Measurements from ENCODE around the gene FAM13B.

The FAM13B gene

GRCh38 chr5:137959488-137959887 is 73.4 kb downstream of the FAM13B start:
- TF ChIP-seq FOXP2 (optimal IDR thresholded peaks at IDR 0.05; ENCODE audit: borderline replicate concordance, extremely low read depth, extremely low read length, insufficient read depth) (no peak), SIN3A (IDR thresholded peaks at IDR 0.05; ENCODE audit: borderline replicate concordance, insufficient read depth, low read length) (no peak), POLR2AphosphoS5 (IDR thresholded peaks at IDR 0.05; ENCODE audit: low read depth, low read length) (no peak), TAF1 (IDR thresholded peaks at IDR 0.05; ENCODE audit: borderline replicate concordance, insufficient read depth, low read length) (no peak)
- TF ChIP-seq, protein P1, sequence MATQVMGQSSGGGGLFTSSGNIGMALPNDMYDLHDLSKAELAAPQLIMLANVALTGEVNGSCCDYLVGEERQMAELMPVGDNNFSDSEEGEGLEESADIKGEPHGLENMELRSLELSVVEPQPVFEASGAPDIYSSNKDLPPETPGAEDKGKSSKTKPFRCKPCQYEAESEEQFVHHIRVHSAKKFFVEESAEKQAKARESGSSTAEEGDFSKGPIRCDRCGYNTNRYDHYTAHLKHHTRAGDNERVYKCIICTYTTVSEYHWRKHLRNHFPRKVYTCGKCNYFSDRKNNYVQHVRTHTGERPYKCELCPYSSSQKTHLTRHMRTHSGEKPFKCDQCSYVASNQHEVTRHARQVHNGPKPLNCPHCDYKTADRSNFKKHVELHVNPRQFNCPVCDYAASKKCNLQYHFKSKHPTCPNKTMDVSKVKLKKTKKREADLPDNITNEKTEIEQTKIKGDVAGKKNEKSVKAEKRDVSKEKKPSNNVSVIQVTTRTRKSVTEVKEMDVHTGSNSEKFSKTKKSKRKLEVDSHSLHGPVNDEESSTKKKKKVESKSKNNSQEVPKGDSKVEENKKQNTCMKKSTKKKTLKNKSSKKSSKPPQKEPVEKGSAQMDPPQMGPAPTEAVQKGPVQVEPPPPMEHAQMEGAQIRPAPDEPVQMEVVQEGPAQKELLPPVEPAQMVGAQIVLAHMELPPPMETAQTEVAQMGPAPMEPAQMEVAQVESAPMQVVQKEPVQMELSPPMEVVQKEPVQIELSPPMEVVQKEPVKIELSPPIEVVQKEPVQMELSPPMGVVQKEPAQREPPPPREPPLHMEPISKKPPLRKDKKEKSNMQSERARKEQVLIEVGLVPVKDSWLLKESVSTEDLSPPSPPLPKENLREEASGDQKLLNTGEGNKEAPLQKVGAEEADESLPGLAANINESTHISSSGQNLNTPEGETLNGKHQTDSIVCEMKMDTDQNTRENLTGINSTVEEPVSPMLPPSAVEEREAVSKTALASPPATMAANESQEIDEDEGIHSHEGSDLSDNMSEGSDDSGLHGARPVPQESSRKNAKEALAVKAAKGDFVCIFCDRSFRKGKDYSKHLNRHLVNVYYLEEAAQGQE (IDR thresholded peaks at IDR 0.05; ENCODE audit: insufficient read depth in 1 of 2, low read depth in 2 of 2, low read length in 2 of 2): no peak

DNA sequence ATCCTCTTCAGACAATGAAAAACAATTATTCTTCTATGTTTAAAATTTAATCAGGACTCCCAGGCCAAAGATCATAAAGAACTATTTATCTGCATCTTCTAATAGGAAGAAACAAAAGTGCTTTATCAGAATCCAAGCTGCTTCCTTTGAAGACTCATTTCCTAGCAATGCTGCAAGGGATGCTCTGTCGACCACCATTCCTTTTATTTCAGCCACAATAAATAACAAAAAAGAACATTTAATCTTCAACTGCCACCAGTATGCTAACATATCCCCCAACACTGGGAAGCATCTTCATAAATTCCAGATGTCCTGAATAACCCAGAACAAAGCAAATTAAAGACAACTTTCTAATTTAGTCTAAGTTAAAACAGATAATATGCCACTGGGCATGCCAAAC is 74.9 kb downstream of the FAM13B start:
- TF ChIP-seq FOXP2 (optimal IDR thresholded peaks at IDR 0.05; ENCODE audit: borderline replicate concordance, extremely low read depth, extremely low read length, insufficient read depth): no peak
- TF ChIP-seq SIN3A (IDR thresholded peaks at IDR 0.05; ENCODE audit: borderline replicate concordance, insufficient read depth, low read length): no peak
- TF ChIP-seq, protein P1 (IDR thresholded peaks at IDR 0.05; ENCODE audit: insufficient read depth in 1 of 2, low read depth in 2 of 2, low read length in 2 of 2): no peak
- no peak for TF ChIP-seq POLR2AphosphoS5 (IDR thresholded peaks at IDR 0.05; ENCODE audit: low read depth, low read length)

DNA sequence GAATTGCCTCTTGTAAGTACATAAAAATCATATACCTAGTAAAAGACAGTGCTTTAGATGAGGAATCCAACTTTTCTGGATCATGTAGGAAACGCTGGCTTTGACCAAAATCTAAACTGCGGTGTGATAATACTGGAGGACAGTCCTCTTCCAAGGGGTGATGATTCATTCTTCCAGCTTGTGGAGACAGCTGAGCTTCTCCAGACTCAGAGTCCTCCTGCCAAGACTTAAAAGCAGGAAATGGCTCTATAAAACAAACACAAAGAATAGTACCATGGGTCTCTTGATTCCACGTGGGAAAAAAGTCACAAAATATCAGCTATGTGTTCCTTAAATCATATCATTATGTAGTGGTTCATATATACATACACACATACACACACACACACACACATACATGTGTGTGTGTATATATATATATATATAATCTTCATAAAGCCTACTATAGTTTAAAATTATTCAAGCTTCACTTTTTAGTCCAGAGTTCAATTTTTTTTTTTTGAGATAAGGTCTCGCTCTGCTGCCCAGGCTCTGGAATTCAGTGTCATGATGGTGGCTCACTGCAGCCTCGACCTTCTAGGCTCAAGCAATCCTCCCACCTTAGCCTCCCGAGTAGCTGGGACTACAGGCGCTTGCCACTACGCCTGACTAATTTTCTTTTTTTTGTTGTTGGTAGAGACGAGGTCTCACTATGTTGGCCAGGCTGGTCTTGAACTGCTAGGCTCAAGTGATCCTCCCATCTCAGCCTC is 78.6 kb downstream of the FAM13B start:
- no peak for TF ChIP-seq FOXP2 (optimal IDR thresholded peaks at IDR 0.05; ENCODE audit: borderline replicate concordance, extremely low read depth, extremely low read length, insufficient read depth)
- TF ChIP-seq SIN3A (IDR thresholded peaks at IDR 0.05; ENCODE audit: borderline replicate concordance, insufficient read depth, low read length): no peak
- no peak for TF ChIP-seq POLR2AphosphoS5 (IDR thresholded peaks at IDR 0.05; ENCODE audit: low read depth, low read length)

GRCh38 chr5:137945825-137946224 is 87.1 kb downstream of the FAM13B start:
- TF ChIP-seq SIN3A (IDR thresholded peaks at IDR 0.05; ENCODE audit: borderline replicate concordance, insufficient read depth, low read length) (no peak), POLR2AphosphoS5 (IDR thresholded peaks at IDR 0.05; ENCODE audit: low read depth, low read length) (no peak), TAF1 (IDR thresholded peaks at IDR 0.05; ENCODE audit: borderline replicate concordance, insufficient read depth, low read length) (no peak), FOXP2 (optimal IDR thresholded peaks at IDR 0.05; ENCODE audit: borderline replicate concordance, extremely low read depth, extremely low read length, insufficient read depth) (no peak)
- TF ChIP-seq, protein P1 (IDR thresholded peaks at IDR 0.05; ENCODE audit: insufficient read depth in 1 of 2, low read depth in 2 of 2, low read length in 2 of 2): no peak

GRCh38 chr5:137939331-137939730 is 93.5 kb downstream of the FAM13B start:
- no peak for TF ChIP-seq TAF1 (IDR thresholded peaks at IDR 0.05; ENCODE audit: borderline replicate concordance, insufficient read depth, low read length)
- TF ChIP-seq POLR2AphosphoS5 (IDR thresholded peaks at IDR 0.05; ENCODE audit: low read depth, low read length): no peak
- no peak for TF ChIP-seq SIN3A (IDR thresholded peaks at IDR 0.05; ENCODE audit: borderline replicate concordance, insufficient read depth, low read length)
- TF ChIP-seq, protein P1 (IDR thresholded peaks at IDR 0.05; ENCODE audit: insufficient read depth in 1 of 2, low read depth in 2 of 2, low read length in 2 of 2): no peak
- no peak for TF ChIP-seq FOXP2 (optimal IDR thresholded peaks at IDR 0.05; ENCODE audit: borderline replicate concordance, extremely low read depth, extremely low read length, insufficient read depth)
